T-helper 1 cell treated with Interleukin-12 subunit alpha and Interleukin-12 subunit beta and Interleukin-4 antibody, amounts not matched to agents 30 μg/mL and 1 μg/mL, for 36 hours (primary cell): ENCODE measurements around the gene SLC25A42.

ENCODE experiments used
- H3K27ac Mint-ChIP-seq: one replicate; pipeline ENCODE4 v1.8.0; 2021; ENCODE audit warnings: mild to moderate bottlenecking, mixed read lengths
- H3K27me3 Mint-ChIP-seq: one replicate; pipeline ENCODE4 v1.8.0; 2021; ENCODE audit warnings: low read depth, mixed read lengths
- H3K36me3 Mint-ChIP-seq: one replicate; pipeline ENCODE4 v1.8.0; 2021; ENCODE audit warnings: low read depth, mixed read lengths
- H3K4me1 Mint-ChIP-seq: one replicate; pipeline ENCODE4 v1.8.0; 2021; ENCODE audit warnings: low read depth, mixed read lengths
- H3K4me3 Mint-ChIP-seq: one replicate; pipeline ENCODE4 v1.8.0; 2021; ENCODE audit warnings: mild to moderate bottlenecking, moderate library complexity, mixed read lengths
- H3K9me3 Mint-ChIP-seq: one replicate; pipeline ENCODE4 v1.8.0; 2021; ENCODE audit warnings: mixed read lengths

Gene SLC25A42

GRCh38 chr19:19056636-19057275, 7.0 kb upstream of the SLC25A42 start:
- no peaks in the 10 kb centered on the region for H3K27me3 Mint-ChIP-seq
- H3K9me3 Mint-ChIP-seq: no peaks in the 10 kb centered on the region

GRCh38 chr19:19057317-19057716, 6.5 kb upstream of the SLC25A42 start:
- Mint-ChIP-seq H3K4me1 (peaks cover 2% of the 10 kb centered on the region), H3K27me3 (no peaks in the 10 kb centered on the region), H3K4me3 (no peak overlapping the region), H3K36me3 (peaks cover 6% of the 10 kb centered on the region), H3K9me3 (no peaks in the 10 kb centered on the region), H3K27ac (no peak overlapping the region)

More at GRCh38 chr19:19056636-19057275, 7.0 kb upstream of the SLC25A42 start:
- H3K4me1 Mint-ChIP-seq: peaks cover 2% of the 10 kb centered on the region
- no peak overlapping the region for H3K4me3 Mint-ChIP-seq
- peaks cover 6% of the 10 kb centered on the region for H3K36me3 Mint-ChIP-seq
- no peak overlapping the region for H3K27ac Mint-ChIP-seq

GRCh38 chr19:19057720-19058119, 6.1 kb upstream of the SLC25A42 start:
- peaks cover 6% of the 10 kb centered on the region for H3K36me3 Mint-ChIP-seq
- peaks cover 4% of the 10 kb centered on the region for H3K4me1 Mint-ChIP-seq
- no peaks in the 10 kb centered on the region for H3K9me3 Mint-ChIP-seq
- H3K27me3 Mint-ChIP-seq: no peaks in the 10 kb centered on the region
- H3K27ac Mint-ChIP-seq: no peak overlapping the region
- H3K4me3 Mint-ChIP-seq: no peak overlapping the region

GRCh38 chr19:19059018-19059836, 4.6 kb upstream of the SLC25A42 start:
- Mint-ChIP-seq H3K4me1 (peaks cover 9% of the 10 kb centered on the region), H3K4me3 (no peak overlapping the region), H3K9me3 (no peaks in the 10 kb centered on the region), H3K27me3 (no peaks in the 10 kb centered on the region), H3K36me3 (peaks cover 6% of the 10 kb centered on the region), H3K27ac (no peak overlapping the region)

GRCh38 chr19:19059837-19060611, 3.8 kb upstream of the SLC25A42 start:
- Mint-ChIP-seq H3K9me3 (no peaks in the 10 kb centered on the region), H3K27ac (no peak overlapping the region), H3K27me3 (no peaks in the 10 kb centered on the region), H3K4me3 (no peak overlapping the region), H3K36me3 (peaks cover 6% of the 10 kb centered on the region), H3K4me1 (peaks cover 15% of the 10 kb centered on the region)

- H3K27ac Mint-ChIP-seq: no peak overlapping the region
Measured at GRCh38 chr19:19061506-19061905, 2.3 kb upstream of the SLC25A42 start.

GRCh38 chr19:19062454-19063182, 1.2 kb upstream of the SLC25A42 start:
- Mint-ChIP-seq H3K27ac (peak overlapping the region; percentile 87), H3K36me3 (peaks cover 6% of the 10 kb centered on the region), H3K27me3 (no peaks in the 10 kb centered on the region), H3K4me1 (peaks cover 21% of the 10 kb centered on the region), H3K9me3 (no peaks in the 10 kb centered on the region), H3K4me3 (peak overlapping the region; percentile 94)

More at GRCh38 chr19:19061506-19061905, 2.3 kb upstream of the SLC25A42 start:
- no peaks in the 10 kb centered on the region for H3K9me3 Mint-ChIP-seq
- no peak overlapping the region for H3K4me3 Mint-ChIP-seq
- H3K27me3 Mint-ChIP-seq: no peaks in the 10 kb centered on the region
- peaks cover 6% of the 10 kb centered on the region for H3K36me3 Mint-ChIP-seq
- peaks cover 15% of the 10 kb centered on the region for H3K4me1 Mint-ChIP-seq

- Mint-ChIP-seq H3K27ac (peak overlapping the region; percentile 90), H3K27me3 (no peaks in the 10 kb centered on the region), H3K9me3 (no peaks in the 10 kb centered on the region)
Measured at GRCh38 chr19:19064098-19064722, 416 bp downstream of the SLC25A42 start.

GRCh38 chr19:19064811-19065745, 1.3 kb downstream of the SLC25A42 start:
- no peaks in the 10 kb centered on the region for H3K27me3 Mint-ChIP-seq
- peak overlapping the region; percentile 94 for H3K4me3 Mint-ChIP-seq
- no peaks in the 10 kb centered on the region for H3K36me3 Mint-ChIP-seq
- H3K9me3 Mint-ChIP-seq: no peaks in the 10 kb centered on the region
- peaks cover 30% of the 10 kb centered on the region for H3K4me1 Mint-ChIP-seq
- H3K27ac Mint-ChIP-seq: peak overlapping the region; percentile 90

More at GRCh38 chr19:19064098-19064722, 416 bp downstream of the SLC25A42 start:
- Mint-ChIP-seq H3K4me1 (peaks cover 27% of the 10 kb centered on the region), H3K36me3 (peaks cover 3% of the 10 kb centered on the region), H3K4me3 (peak overlapping the region; percentile 94)

- Mint-ChIP-seq H3K27ac (no peak overlapping the region), H3K27me3 (no peaks in the 10 kb centered on the region), H3K36me3 (no peaks in the 10 kb centered on the region), H3K4me1 (peaks cover 30% of the 10 kb centered on the region), H3K9me3 (no peaks in the 10 kb centered on the region), H3K4me3 (no peak overlapping the region)
Measured at GRCh38 chr19:19067276-19068072, 3.7 kb downstream of the SLC25A42 start.

GRCh38 chr19:19068659-19069654, 5.2 kb downstream of the SLC25A42 start:
- Mint-ChIP-seq H3K27ac (peak overlapping the region; percentile 36), H3K9me3 (no peaks in the 10 kb centered on the region), H3K4me1 (peaks cover 21% of the 10 kb centered on the region), H3K4me3 (no peak overlapping the region), H3K27me3 (no peaks in the 10 kb centered on the region), H3K36me3 (no peaks in the 10 kb centered on the region)
